Activated T-cell treated with anti-CD3 and anti-CD28 coated beads, Interleukin-2, amount 50 U/mL, for 4 hours (primary cell): Measurements from ENCODE around the gene TCHP. TPM values are rescaled to one million over a fixed set of nuclear protein-coding genes. Genes with fewer than 3 reads are reported as not detected.
"Not testable (repeated sequence)": the region's sequence is repeated elsewhere in the genome, so short reads cannot be mapped to it uniquely, and the experiment has no call there.

Experiments
- ATAC-seq, 2 donors: fragments of 200-7000 bp; cut with Tn5 transposase; one replicate each; pipeline ENCODE4 v1.10.0; 2021
- DNase-seq: peaks from one replicate; pipeline ENCODE4 v3.0.0-alpha.2; 2020
- H3K27me3 Mint-ChIP-seq: one replicate; pipeline ENCODE4 v1.8.0; 2021; ENCODE audit warnings: low read depth, mixed read lengths
- H3K36me3 Mint-ChIP-seq: one replicate; pipeline ENCODE4 v1.8.0; 2022; ENCODE audit warnings: mixed read lengths; ENCODE audit not compliant: insufficient read depth
- H3K4me1 Mint-ChIP-seq: one replicate; pipeline ENCODE4 v1.8.0; 2021; ENCODE audit warnings: low read depth, mixed read lengths
- H3K4me3 Mint-ChIP-seq: one replicate; pipeline ENCODE4 v1.8.0; 2021; ENCODE audit warnings: mild to moderate bottlenecking, moderate library complexity, mixed read lengths
- H3K9me3 Mint-ChIP-seq: one replicate; pipeline ENCODE4 v1.8.0; 2021; ENCODE audit warnings: mixed read lengths
- total RNA-seq, 3 donors: library from RNA; stranded (reverse); gene quantifications; one replicate each; pipeline ENCODE4 v1.2.1, GENCODE V29; 2021

Gene TCHP
- total RNA-seq, 3 donors from 2014 or later: 25.4 to 27.9 (median 25.4) TPM

GRCh38 chr12:109926488-109927210 is 26.6 kb downstream of the TCHP start:
- H3K4me3 Mint-ChIP-seq: no peak overlapping the region
- H3K27me3 Mint-ChIP-seq: no peaks in the 10 kb centered on the region
- H3K9me3 Mint-ChIP-seq: no peaks in the 10 kb centered on the region
- no peak for DNase-seq
- no peak for ATAC-seq
- H3K36me3 Mint-ChIP-seq: peaks cover 15% of the 10 kb centered on the region
- no peaks in the 10 kb centered on the region for H3K4me1 Mint-ChIP-seq

- H3K27me3 Mint-ChIP-seq: no peaks in the 10 kb centered on the region
- no peak overlapping the region for H3K4me3 Mint-ChIP-seq
- H3K36me3 Mint-ChIP-seq: peaks cover 22% of the 10 kb centered on the region
- DNase-seq (peak; percentile 31), ATAC-seq (peak; percentile 48 to 65)
- H3K9me3 Mint-ChIP-seq: no peaks in the 10 kb centered on the region
- no peaks in the 10 kb centered on the region for H3K4me1 Mint-ChIP-seq
These were observed 27.5 kb downstream of the TCHP start for GRCh38 chr12:109927622-109928021.

- no peak for ATAC-seq
- Mint-ChIP-seq H3K4me1 (no peaks in the 10 kb centered on the region), H3K27me3 (no peaks in the 10 kb centered on the region), H3K9me3 (no peaks in the 10 kb centered on the region), H3K36me3 (peaks cover 24% of the 10 kb centered on the region), H3K4me3 (no peak overlapping the region)
- no peak for DNase-seq
These were observed 28.1 kb downstream of the TCHP start for GRCh38 chr12:109928058-109928656.

GRCh38 chr12:109929326-109929725 is 29.3 kb downstream of the TCHP start:
- H3K4me3 Mint-ChIP-seq, DNase-seq: not testable (repeated sequence)

GRCh38 chr12:109930028-109930800 is 30.1 kb downstream of the TCHP start:
- Mint-ChIP-seq H3K4me3 (no peak overlapping the region), H3K9me3 (no peaks in the 10 kb centered on the region), H3K4me1 (no peaks in the 10 kb centered on the region), H3K36me3 (peaks cover 31% of the 10 kb centered on the region), H3K27me3 (no peaks in the 10 kb centered on the region)
- DNase-seq (no peak), ATAC-seq (no peak)

More at GRCh38 chr12:109929326-109929725, 29.3 kb downstream of the TCHP start:
- not testable (repeated sequence) for H3K27me3 Mint-ChIP-seq, H3K9me3 Mint-ChIP-seq, H3K4me1 Mint-ChIP-seq, ATAC-seq
- H3K36me3 Mint-ChIP-seq: peaks cover 31% of the 10 kb centered on the region

GRCh38 chr12:109931143-109931542 is 31.1 kb downstream of the TCHP start:
- ATAC-seq: no peak
- Mint-ChIP-seq H3K4me1 (no peaks in the 10 kb centered on the region), H3K9me3 (no peaks in the 10 kb centered on the region), H3K36me3 (peaks cover 34% of the 10 kb centered on the region), H3K4me3 (no peak overlapping the region), H3K27me3 (no peaks in the 10 kb centered on the region)
- DNase-seq: no peak

GRCh38 chr12:109932878-109933503 is 32.9 kb downstream of the TCHP start:
- DNase-seq: no peak
- no peak for ATAC-seq
- no peaks in the 10 kb centered on the region for H3K9me3 Mint-ChIP-seq
- no peaks in the 10 kb centered on the region for H3K4me1 Mint-ChIP-seq
- H3K27me3 Mint-ChIP-seq: no peaks in the 10 kb centered on the region
- peaks cover 39% of the 10 kb centered on the region for H3K36me3 Mint-ChIP-seq
- no peak overlapping the region for H3K4me3 Mint-ChIP-seq

GRCh38 chr12:109934026-109934425 is 34.0 kb downstream of the TCHP start:
- no peak for DNase-seq
- H3K27me3 Mint-ChIP-seq: no peaks in the 10 kb centered on the region
- H3K4me3 Mint-ChIP-seq: no peak overlapping the region
- peaks cover 47% of the 10 kb centered on the region for H3K36me3 Mint-ChIP-seq
- H3K4me1 Mint-ChIP-seq: no peaks in the 10 kb centered on the region
- no peak for ATAC-seq
- H3K9me3 Mint-ChIP-seq: no peaks in the 10 kb centered on the region

- Mint-ChIP-seq H3K36me3 (peaks cover 35% of the 10 kb centered on the region), H3K4me1 (no peaks in the 10 kb centered on the region), H3K9me3 (no peaks in the 10 kb centered on the region), H3K4me3 (no peak overlapping the region), H3K27me3 (no peaks in the 10 kb centered on the region)
- DNase-seq (no peak), ATAC-seq (no peak)
These were observed 37.3 kb downstream of the TCHP start for GRCh38 chr12:109937371-109937770.

GRCh38 chr12:109938947-109939346 is 38.9 kb downstream of the TCHP start:
- H3K4me3 Mint-ChIP-seq: no peak overlapping the region
- H3K4me1 Mint-ChIP-seq: no peaks in the 10 kb centered on the region
- no peaks in the 10 kb centered on the region for H3K27me3 Mint-ChIP-seq
- peaks cover 26% of the 10 kb centered on the region for H3K36me3 Mint-ChIP-seq
- DNase-seq (no peak), ATAC-seq (no peak)
- H3K9me3 Mint-ChIP-seq: no peaks in the 10 kb centered on the region

- Mint-ChIP-seq H3K4me1 (no peaks in the 10 kb centered on the region), H3K36me3 (peaks cover 23% of the 10 kb centered on the region), H3K9me3 (no peaks in the 10 kb centered on the region), H3K4me3 (no peak overlapping the region), H3K27me3 (no peaks in the 10 kb centered on the region)
- ATAC-seq (no peak), DNase-seq (no peak)
These were observed 39.4 kb downstream of the TCHP start for GRCh38 chr12:109939504-109939903.

- peaks cover 30% of the 10 kb centered on the region for H3K36me3 Mint-ChIP-seq
- H3K9me3 Mint-ChIP-seq: no peaks in the 10 kb centered on the region
These were observed 40.4 kb downstream of the TCHP start for GRCh38 chr12:109940339-109940923.

GRCh38 chr12:109943811-109944210 is 43.7 kb downstream of the TCHP start:
- no peaks in the 10 kb centered on the region for H3K9me3 Mint-ChIP-seq
- DNase-seq (no peak), ATAC-seq (no peak)
- H3K4me3 Mint-ChIP-seq: no peak overlapping the region
- H3K27me3 Mint-ChIP-seq: no peaks in the 10 kb centered on the region
- peaks cover 22% of the 10 kb centered on the region for H3K36me3 Mint-ChIP-seq
- H3K4me1 Mint-ChIP-seq: peaks cover 21% of the 10 kb centered on the region

More at GRCh38 chr12:109940339-109940923, 40.4 kb downstream of the TCHP start:
- Mint-ChIP-seq H3K27me3 (no peaks in the 10 kb centered on the region), H3K4me1 (no peaks in the 10 kb centered on the region), H3K4me3 (no peak overlapping the region)
- DNase-seq (no peak), ATAC-seq (no peak)
